ENCODE results near the gene CFAP43. TPM values are rescaled to one million over a fixed set of nuclear protein-coding genes. Genes with fewer than 3 reads are reported as not detected.

CFAP43 gene
- total RNA-seq, 1 donor from 2014 or later = 0.26 TPM

DNA sequence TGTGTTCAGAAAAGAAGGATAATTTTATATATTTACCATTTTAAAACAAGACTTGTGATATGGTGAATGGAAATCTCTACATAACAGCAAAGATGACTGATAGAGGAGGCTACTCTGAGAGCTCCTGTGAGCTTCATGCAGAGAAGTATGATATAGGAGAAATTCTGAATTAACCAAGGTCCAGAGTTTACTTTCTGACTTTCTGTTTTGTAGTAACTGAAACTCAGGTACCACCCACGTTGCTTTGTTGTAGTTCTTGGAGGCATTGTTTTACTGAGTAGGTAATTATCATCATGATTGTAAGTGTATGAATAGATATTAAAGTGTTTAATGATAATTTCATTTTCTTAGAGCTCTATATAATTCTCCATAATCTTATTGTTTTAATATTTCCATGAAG lies 128.2 kb downstream of the CFAP43 start:
- no peak for FAIRE-seq
- H3K36me3 ChIP-seq (ENCODE audit: control insufficient read depth, insufficient read depth, low read length) = no peaks in the 10 kb centered on the region
- H3K27me3 ChIP-seq (ENCODE audit: control insufficient read depth, insufficient read depth, low read length) = no peaks in the 10 kb centered on the region
- no peak overlapping the region for H3K4me3 ChIP-seq (ENCODE audit: low read depth, low read length)
- no peak for DNase-seq (ENCODE audit: low read depth)
- TF ChIP-seq, protein P1, sequence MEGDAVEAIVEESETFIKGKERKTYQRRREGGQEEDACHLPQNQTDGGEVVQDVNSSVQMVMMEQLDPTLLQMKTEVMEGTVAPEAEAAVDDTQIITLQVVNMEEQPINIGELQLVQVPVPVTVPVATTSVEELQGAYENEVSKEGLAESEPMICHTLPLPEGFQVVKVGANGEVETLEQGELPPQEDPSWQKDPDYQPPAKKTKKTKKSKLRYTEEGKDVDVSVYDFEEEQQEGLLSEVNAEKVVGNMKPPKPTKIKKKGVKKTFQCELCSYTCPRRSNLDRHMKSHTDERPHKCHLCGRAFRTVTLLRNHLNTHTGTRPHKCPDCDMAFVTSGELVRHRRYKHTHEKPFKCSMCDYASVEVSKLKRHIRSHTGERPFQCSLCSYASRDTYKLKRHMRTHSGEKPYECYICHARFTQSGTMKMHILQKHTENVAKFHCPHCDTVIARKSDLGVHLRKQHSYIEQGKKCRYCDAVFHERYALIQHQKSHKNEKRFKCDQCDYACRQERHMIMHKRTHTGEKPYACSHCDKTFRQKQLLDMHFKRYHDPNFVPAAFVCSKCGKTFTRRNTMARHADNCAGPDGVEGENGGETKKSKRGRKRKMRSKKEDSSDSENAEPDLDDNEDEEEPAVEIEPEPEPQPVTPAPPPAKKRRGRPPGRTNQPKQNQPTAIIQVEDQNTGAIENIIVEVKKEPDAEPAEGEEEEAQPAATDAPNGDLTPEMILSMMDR (IDR thresholded peaks at IDR 0.05; ENCODE audit: insufficient read depth, low read length, severe bottlenecking) = no peak

DNA sequence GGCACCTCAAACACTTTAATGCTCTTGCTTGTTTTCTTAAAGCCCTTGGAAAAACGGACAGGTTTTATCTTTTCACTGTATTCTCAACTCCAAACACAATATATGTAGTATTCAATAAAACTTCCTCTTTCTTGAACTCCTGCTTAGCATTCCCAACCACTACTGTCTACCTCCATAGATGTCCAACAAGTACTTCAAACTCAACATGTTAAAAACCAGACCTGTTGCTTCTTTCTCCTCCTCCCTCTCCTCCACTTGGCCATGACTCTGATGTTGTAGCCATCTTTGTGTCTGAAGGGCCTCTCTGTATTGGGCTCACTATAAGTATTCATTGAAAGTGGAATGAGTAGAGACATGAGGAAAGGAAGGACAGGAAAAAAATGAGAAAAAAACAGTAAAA lies 130.3 kb downstream of the CFAP43 start:
- Histone ChIP-seq H3K27me3 (ENCODE audit: control insufficient read depth, insufficient read depth, low read length) (no peaks in the 10 kb centered on the region), H3K36me3 (ENCODE audit: control insufficient read depth, insufficient read depth, low read length) (no peaks in the 10 kb centered on the region), H3K4me3 (ENCODE audit: low read depth, low read length) (no peak overlapping the region)
- DNase-seq (ENCODE audit: low read depth) = no peak
- FAIRE-seq = no peak
- TF ChIP-seq, protein P1 (IDR thresholded peaks at IDR 0.05; ENCODE audit: insufficient read depth, low read length, severe bottlenecking) = no peak

GRCh38 chr10:104100795-104101194 lies 131.4 kb downstream of the CFAP43 start:
- Histone ChIP-seq H3K36me3 (ENCODE audit: control insufficient read depth, insufficient read depth, low read length) (no peaks in the 10 kb centered on the region), H3K27me3 (ENCODE audit: control insufficient read depth, insufficient read depth, low read length) (no peaks in the 10 kb centered on the region), H3K4me3 (ENCODE audit: low read depth, low read length) (no peak overlapping the region)
- TF ChIP-seq, protein P1 (IDR thresholded peaks at IDR 0.05; ENCODE audit: insufficient read depth, low read length, severe bottlenecking) = no peak
- DNase-seq (ENCODE audit: low read depth) (no peak), FAIRE-seq (no peak)

GRCh38 chr10:104099941-104100340 lies 132.2 kb downstream of the CFAP43 start:
- H3K27me3 ChIP-seq (ENCODE audit: control insufficient read depth, insufficient read depth, low read length) = no peaks in the 10 kb centered on the region
- TF ChIP-seq, protein P1 (IDR thresholded peaks at IDR 0.05; ENCODE audit: insufficient read depth, low read length, severe bottlenecking) = no peak
- no peaks in the 10 kb centered on the region for H3K36me3 ChIP-seq (ENCODE audit: control insufficient read depth, insufficient read depth, low read length)
- no peak overlapping the region for H3K4me3 ChIP-seq (ENCODE audit: low read depth, low read length)
- no peak for FAIRE-seq
- DNase-seq (ENCODE audit: low read depth) = peak; percentile 51

DNA sequence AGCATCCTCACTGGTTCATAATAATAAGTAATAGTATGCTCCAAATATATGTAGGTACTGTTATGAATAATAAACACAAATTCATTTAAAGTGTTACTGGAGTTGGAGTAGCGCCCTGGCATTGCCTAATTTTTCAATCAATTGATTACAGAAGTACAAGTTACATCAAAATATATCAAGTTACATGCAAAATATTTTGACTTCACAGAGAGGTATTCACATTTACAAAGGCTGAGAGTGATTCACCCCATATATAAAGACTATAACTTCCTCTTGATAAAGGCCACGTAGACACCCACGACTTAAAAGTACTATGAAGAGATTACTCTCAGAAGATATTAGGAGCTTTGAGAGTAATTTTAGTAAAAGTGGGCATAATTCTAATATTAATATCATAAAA lies 132.9 kb downstream of the CFAP43 start:
- no peaks in the 10 kb centered on the region for H3K36me3 ChIP-seq (ENCODE audit: control insufficient read depth, insufficient read depth, low read length)
- FAIRE-seq = no peak

More for the DNA sequence above, 132.9 kb downstream of the CFAP43 start:
- TF ChIP-seq, protein P1 (IDR thresholded peaks at IDR 0.05; ENCODE audit: insufficient read depth, low read length, severe bottlenecking) = no peak
- no peaks in the 10 kb centered on the region for H3K27me3 ChIP-seq (ENCODE audit: control insufficient read depth, insufficient read depth, low read length)
- peak; percentile 92 for DNase-seq (ENCODE audit: low read depth)
- H3K4me3 ChIP-seq (ENCODE audit: low read depth, low read length) = no peak overlapping the region
